OCI-LY7 (cell line): ENCODE data around the gene PAK1. TPM values are rescaled to one million over a fixed set of nuclear protein-coding genes. Genes with fewer than 3 reads are reported as not detected.

Experiments used
- BruUV-seq: library from RNA; stranded (reverse); fragments of 400-500 nt; replicated peaks from 2 replicates; lab custom pipeline; 2021; lab: Mats Ljungman, UMichigan
- CTCF ChIA-PET: fragments of 300-600 bp; sonication (Branson Sonifier 250); formaldehyde crosslinking; loops from one replicate; lab custom pipeline; 2022; ENCODE audit warnings: antibody characterized with exemption; ENCODE audit not compliant: unreplicated experiment; lab: Charles Lee
- POLR2A ChIA-PET: fragments of 300-600 bp; sonication (Branson Sonifier 250); formaldehyde crosslinking; loops from one replicate; lab custom pipeline; 2022; ENCODE audit warnings: antibody characterized with exemption; lab: Charles Lee
- DNase-seq: peaks from one replicate; pipeline ENCODE4 v3.0.0-alpha.2; 2015; ENCODE audit warnings: low spot score
- H2AFZ ChIP-seq: fragments of 200-600 bp; sonication (generic), shearing (Covaris generic); 2 replicates; pipeline ENCODE4 v1.6.1; 2014; ENCODE audit warnings: mild to moderate bottlenecking, antibody characterized with exemption, low read length, moderate library complexity
- H3K27ac ChIP-seq: fragments of 200-600 bp; sonication (generic); 2 replicates; pipeline ENCODE4 v1.5.1; 2014; ENCODE audit warnings: mixed run types, low read depth, mild to moderate bottlenecking, moderate library complexity, low read length, inconsistent platforms; ENCODE audit not compliant: poor library complexity, severe bottlenecking
- H3K36me3 ChIP-seq: fragments of 200-600 bp; sonication (generic); 2 replicates; pipeline ENCODE4 v1.6.1; 2014; ENCODE audit warnings: mild to moderate bottlenecking, antibody characterized with exemption, low read length, moderate library complexity, mixed read lengths; ENCODE audit not compliant: insufficient read depth
- H3K4me1 ChIP-seq: fragments of 200-600 bp; sonication (generic); 2 replicates; pipeline ENCODE4 v1.5.1; 2014; ENCODE audit warnings: mild to moderate bottlenecking, low read length; ENCODE audit not compliant: insufficient read depth, poor library complexity, severe bottlenecking
- H3K4me2 ChIP-seq: fragments of 200-600 bp; sonication (generic); 2 replicates; pipeline ENCODE4 v1.6.1; 2014; ENCODE audit warnings: mild to moderate bottlenecking, low read length
- H3K4me3 ChIP-seq: fragments of 200-600 bp; sonication (generic); 2 replicates; pipeline ENCODE4 v1.5.1; 2014; ENCODE audit warnings: mild to moderate bottlenecking, low read depth, low read length; ENCODE audit not compliant: poor library complexity, severe bottlenecking
- H3K79me2 ChIP-seq: fragments of 200-600 bp; sonication (generic); 2 replicates; pipeline ENCODE4 v1.6.1; 2016; ENCODE audit warnings: low read depth, mild to moderate bottlenecking, low read length, moderate library complexity, mixed read lengths; ENCODE audit not compliant: insufficient read depth
- H3K9me2 ChIP-seq: fragments of 200-600 bp; sonication (generic); 2 replicates; pipeline ENCODE4 v1.6.1; 2016; ENCODE audit warnings: mild to moderate bottlenecking, low read length, mixed read lengths; ENCODE audit not compliant: insufficient read depth
- H3K9me3 ChIP-seq: fragments of 200-600 bp; sonication (generic); 2 replicates; pipeline ENCODE4 v1.6.1; 2014; ENCODE audit warnings: mild to moderate bottlenecking, mixed run types, low read length, mixed read lengths
- H4K20me1 ChIP-seq: fragments of 200-600 bp; sonication (generic); 2 replicates; pipeline ENCODE4 v1.6.1; 2014; ENCODE audit warnings: mild to moderate bottlenecking, antibody characterized with exemption, low read length, moderate library complexity, mixed read lengths; ENCODE audit not compliant: insufficient read depth
- EZH2phosphoT487 ChIP-seq: fragments of 200-600 bp; sonication (generic); IDR thresholded peaks from 2 replicates; pipeline ENCODE4 v1.6.1; 2018; ENCODE audit warnings: low read depth, borderline replicate concordance, mild to moderate bottlenecking, mixed run types, antibody characterized with exemption, low read length, moderate library complexity, mixed read lengths
- intact Hi-C: fragments of 100-400 bp; cut with micrococcal nuclease; formaldehyde crosslinking; loops from one replicate; pipeline ENCODE4 v1.10.0; 2022; ENCODE audit not compliant: unreplicated experiment
- total RNA-seq, 2 experiments: library from RNA; depleted of rRNA in 1 of 2; stranded (reverse); fragments of >200 nt in 1 of 2; shearing (Covaris generic) in 1 of 2; gene quantifications; 2 replicates each; pipeline ENCODE4 v1.2.3, GENCODE V29; 2014 to 2022
- TF ChIP-seq, protein P1 (sequence below): fragments of 200-600 bp; sonication (generic); conservative IDR thresholded peaks from 2 replicates; pipeline ENCODE4 v1.5.1; 2014; ENCODE audit warnings: mild to moderate bottlenecking, antibody characterized with exemption, low read length, moderate library complexity, mixed read lengths

The PAK1 gene
- total RNA-seq, 2 experiments from 2014 or later = 1.0 to 3.4 TPM

DNA sequence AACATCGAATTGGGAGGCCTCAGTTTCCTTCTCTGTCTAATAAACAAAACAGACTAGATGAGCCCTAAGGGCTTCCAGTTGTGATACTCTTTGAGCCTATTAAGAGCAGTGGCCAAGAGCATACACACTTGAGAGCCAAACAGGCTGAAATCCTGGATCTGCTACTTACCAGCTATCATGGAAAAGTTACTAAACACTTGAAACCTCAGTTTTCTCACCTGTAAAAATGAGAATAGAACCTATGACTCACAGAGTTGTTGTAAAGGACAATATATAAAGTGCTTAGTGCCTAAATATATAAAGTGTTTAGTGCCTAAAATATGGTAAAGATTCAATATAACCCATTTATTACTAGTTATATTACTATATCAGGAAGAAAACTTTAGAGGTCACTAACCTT lies 148.7 kb downstream of the PAK1 start:
- Histone ChIP-seq H3K79me2 (no peaks in the 10 kb centered on the region), H3K9me3 (no peaks in the 10 kb centered on the region), H3K4me3 (no peak overlapping the region), H3K27ac (no peak overlapping the region), H4K20me1 (no peaks in the 10 kb centered on the region), H3K36me3 (no peaks in the 10 kb centered on the region), H3K4me2 (no peak overlapping the region), H3K9me2 (no peaks in the 10 kb centered on the region), H2AFZ (no peak overlapping the region), H3K4me1 (no peaks in the 10 kb centered on the region)
- intact Hi-C loops = no loop called here
- POLR2A ChIA-PET = no interaction called here
- DNase-seq = no peak
- no TSS peak for BruUV-seq
- CTCF ChIA-PET = no interaction called here
- TF ChIP-seq, protein P1, sequence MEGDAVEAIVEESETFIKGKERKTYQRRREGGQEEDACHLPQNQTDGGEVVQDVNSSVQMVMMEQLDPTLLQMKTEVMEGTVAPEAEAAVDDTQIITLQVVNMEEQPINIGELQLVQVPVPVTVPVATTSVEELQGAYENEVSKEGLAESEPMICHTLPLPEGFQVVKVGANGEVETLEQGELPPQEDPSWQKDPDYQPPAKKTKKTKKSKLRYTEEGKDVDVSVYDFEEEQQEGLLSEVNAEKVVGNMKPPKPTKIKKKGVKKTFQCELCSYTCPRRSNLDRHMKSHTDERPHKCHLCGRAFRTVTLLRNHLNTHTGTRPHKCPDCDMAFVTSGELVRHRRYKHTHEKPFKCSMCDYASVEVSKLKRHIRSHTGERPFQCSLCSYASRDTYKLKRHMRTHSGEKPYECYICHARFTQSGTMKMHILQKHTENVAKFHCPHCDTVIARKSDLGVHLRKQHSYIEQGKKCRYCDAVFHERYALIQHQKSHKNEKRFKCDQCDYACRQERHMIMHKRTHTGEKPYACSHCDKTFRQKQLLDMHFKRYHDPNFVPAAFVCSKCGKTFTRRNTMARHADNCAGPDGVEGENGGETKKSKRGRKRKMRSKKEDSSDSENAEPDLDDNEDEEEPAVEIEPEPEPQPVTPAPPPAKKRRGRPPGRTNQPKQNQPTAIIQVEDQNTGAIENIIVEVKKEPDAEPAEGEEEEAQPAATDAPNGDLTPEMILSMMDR = no peak
- TF ChIP-seq EZH2phosphoT487 = no peak

DNA sequence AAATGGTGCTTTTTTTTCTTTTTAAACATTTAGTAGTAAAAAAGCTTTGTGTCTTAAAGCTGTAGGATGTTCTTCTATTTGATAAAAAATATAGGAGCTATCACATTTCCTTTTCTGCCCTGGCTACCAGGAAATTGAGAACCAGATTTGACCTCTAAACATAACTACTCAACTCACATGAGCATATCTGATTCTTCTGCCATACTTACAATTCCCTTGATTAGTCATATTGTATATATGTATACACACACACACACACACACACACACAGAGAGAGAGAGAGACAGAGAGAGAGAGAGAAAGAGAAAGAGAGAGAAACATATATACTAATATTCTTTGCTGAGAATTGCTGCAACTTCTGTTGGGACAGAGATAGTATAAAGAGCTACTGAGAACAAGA lies 149.4 kb downstream of the PAK1 start:
- no TSS peak for BruUV-seq
- no peaks in the 10 kb centered on the region for H3K79me2 ChIP-seq
- no peaks in the 10 kb centered on the region for H3K4me1 ChIP-seq
- H3K36me3 ChIP-seq = no peaks in the 10 kb centered on the region
- no peak overlapping the region for H3K4me3 ChIP-seq
- H3K27ac ChIP-seq = no peak overlapping the region
- no peaks in the 10 kb centered on the region for H3K9me3 ChIP-seq
- H4K20me1 ChIP-seq = no peaks in the 10 kb centered on the region
- H3K9me2 ChIP-seq = no peaks in the 10 kb centered on the region
- ChIA-PET CTCF (interaction anchor here (0.6 kb wide), 1 partner anchor 19 kb away, joined by 4 read pairs; no protein-coding TSS in a partner anchor), POLR2A (interaction anchor here (0.7 kb wide), 2 partner anchors 29 to 1641 kb away, joined by 4 to 7 read pairs; no protein-coding TSS in a partner anchor)
- TF ChIP-seq, protein P1 = no peak
- TF ChIP-seq EZH2phosphoT487 = no peak
- intact Hi-C loops = no loop called here
- DNase-seq = no peak
- H3K4me2 ChIP-seq = no peak overlapping the region
- H2AFZ ChIP-seq = no peak overlapping the region

DNA sequence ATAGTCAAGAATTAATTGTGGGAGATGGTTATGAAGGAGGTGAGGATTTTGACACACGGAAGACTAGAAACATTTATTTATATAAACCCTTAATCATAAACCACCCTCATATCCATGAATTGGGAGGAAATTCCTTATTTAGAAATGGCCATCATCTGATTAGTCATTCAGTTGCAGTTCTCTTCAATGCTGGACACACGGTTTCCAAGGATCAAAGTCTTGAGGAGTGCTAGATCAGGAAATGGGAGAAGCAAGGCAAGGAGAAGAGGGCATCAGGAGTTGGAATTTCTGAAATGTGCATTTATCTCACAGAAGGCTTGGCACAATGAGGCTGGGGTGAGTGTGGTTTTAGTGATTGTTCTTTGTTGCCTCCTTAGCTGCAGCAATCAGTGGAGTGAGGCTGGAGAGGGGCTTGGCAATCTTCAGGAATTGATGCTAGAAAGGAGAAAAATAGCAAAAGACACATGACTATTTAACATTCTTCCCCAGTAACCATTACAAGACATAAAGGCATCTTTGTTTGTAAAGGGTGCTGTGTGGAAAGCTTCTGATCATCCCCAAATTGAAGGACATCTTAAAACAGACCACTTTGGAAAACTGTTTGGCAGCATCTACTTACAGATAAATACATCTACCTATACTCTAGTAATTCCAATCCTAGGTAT lies 150.8 kb downstream of the PAK1 start:
- Histone ChIP-seq H4K20me1 (no peaks in the 10 kb centered on the region), H3K4me1 (no peaks in the 10 kb centered on the region), H3K4me3 (no peak overlapping the region), H2AFZ (no peak overlapping the region), H3K27ac (no peak overlapping the region), H3K36me3 (no peaks in the 10 kb centered on the region), H3K79me2 (no peaks in the 10 kb centered on the region), H3K9me3 (no peaks in the 10 kb centered on the region), H3K4me2 (no peak overlapping the region), H3K9me2 (no peaks in the 10 kb centered on the region)
- no peak for DNase-seq
- TF ChIP-seq, protein P1 = no peak
- TF ChIP-seq EZH2phosphoT487 = no peak
- intact Hi-C loops = no loop called here
- ChIA-PET POLR2A (no interaction called here), CTCF (no interaction called here)
- BruUV-seq = no TSS peak
